Measurements from ENCODE around the gene PGS1. TPM values are rescaled to one million over a fixed set of nuclear protein-coding genes. Genes with fewer than 3 reads are reported as not detected.

PGS1 gene
- total RNA-seq, 1 donor from 2014 or later = 26.4 TPM

- DNase-seq (ENCODE audit: low read depth in 2 of 2) = no peak
These were observed 93.8 kb downstream of the PGS1 start for GRCh38 chr17:78472035-78472905.

- no peak for DNase-seq (ENCODE audit: low read depth in 2 of 2)
These were observed 95.6 kb downstream of the PGS1 start for GRCh38 chr17:78473951-78474613.

Other genes with a start within 250 kb of the PGS1 start
- gene TMC6, start 249.9 kb upstream of the PGS1 start, total RNA-seq = 20.9 and 31.9 TPM in 2 replicates
- gene TMC8, start 247.9 kb upstream of the PGS1 start, total RNA-seq = 0.20 and 0.22 TPM in 2 replicates
- not detected in 2 replicates for gene C17orf99, start 232.3 kb upstream of the PGS1 start, total RNA-seq
- gene SYNGR2, start 210.1 kb upstream of the PGS1 start, total RNA-seq = 27.2 and 55.8 TPM in 2 replicates
- 23.6 and 88.7 TPM in 2 replicates for gene TK1, start 191.6 kb upstream of the PGS1 start, total RNA-seq
- gene AFMID, start 191.3 kb upstream of the PGS1 start, total RNA-seq = 53.8 and 78.6 TPM in 2 replicates
- 10.3 and 50.3 TPM in 2 replicates for gene BIRC5, start 164.4 kb upstream of the PGS1 start, total RNA-seq
- 0.22 and 0.79 TPM in 2 replicates for gene TMEM235, start 147.0 kb upstream of the PGS1 start, total RNA-seq
- gene SOCS3, start 18.6 kb upstream of the PGS1 start, total RNA-seq = 39.2 and 79.6 TPM in 2 replicates
- under 0.01 and 0.40 TPM in 2 replicates for gene DNAH17, start 198.7 kb downstream of the PGS1 start, total RNA-seq